DOHH2 (cell line): Measurements from ENCODE around the gene FSTL4.

Source experiments
- H3F3A ChIP-seq: fragments of 200-600 bp; sonication (generic), shearing (Covaris generic); 2 replicates; pipeline ENCODE4 v1.6.0; 2016; ENCODE audit warnings: antibody characterized with exemption, mild to moderate bottlenecking; ENCODE audit not compliant: control insufficient read depth, insufficient read depth
- H3K27ac ChIP-seq: fragments of 200-600 bp; sonication (generic); 2 replicates; pipeline ENCODE4 v1.5.1; 2014; ENCODE audit warnings: low read depth, mild to moderate bottlenecking, low read length, moderate library complexity
- H3K27me3 ChIP-seq: fragments of 200-600 bp; sonication (generic); 2 replicates; pipeline ENCODE4 v1.6.1; 2014; ENCODE audit warnings: mild to moderate bottlenecking, low read length, mixed read lengths; ENCODE audit not compliant: control insufficient read depth
- H3K36me3 ChIP-seq: fragments of 200-600 bp; sonication (generic); 2 replicates; pipeline ENCODE4 v1.6.1; 2014; ENCODE audit warnings: mild to moderate bottlenecking, low read length, moderate library complexity, mixed read lengths; ENCODE audit not compliant: control insufficient read depth
- H3K4me1 ChIP-seq: fragments of 200-600 bp; sonication (generic); 2 replicates; pipeline ENCODE4 v1.6.1; 2014; ENCODE audit warnings: mild to moderate bottlenecking, low read length, mixed read lengths; ENCODE audit not compliant: control insufficient read depth
- H3K4me2 ChIP-seq: fragments of 200-600 bp; sonication (generic); 2 replicates; pipeline ENCODE4 v1.6.0; 2014; ENCODE audit warnings: mild to moderate bottlenecking, low read length, moderate library complexity
- H3K4me3 ChIP-seq: fragments of 200-600 bp; sonication (generic); 2 replicates; pipeline ENCODE4 v1.5.1; 2014; ENCODE audit warnings: mild to moderate bottlenecking, low read length, mixed read lengths
- H3K79me2 ChIP-seq: fragments of 200-600 bp; sonication (generic); 2 replicates; pipeline ENCODE4 v1.6.1; 2014; ENCODE audit warnings: mild to moderate bottlenecking, low read length, mixed read lengths; ENCODE audit not compliant: control insufficient read depth
- H3K9me2 ChIP-seq: fragments of 200-600 bp; sonication (generic); replicated peaks from 2 replicates; pipeline ENCODE4 v1.6.1; 2014; ENCODE audit warnings: mild to moderate bottlenecking, low read length, mixed read lengths; ENCODE audit not compliant: control insufficient read depth
- H3K9me3 ChIP-seq: fragments of 200-600 bp; sonication (generic); 2 replicates; pipeline ENCODE4 v1.6.1; 2014; ENCODE audit warnings: antibody characterized with exemption, low read length, mixed read lengths; ENCODE audit not compliant: control insufficient read depth, insufficient read depth
- H4K20me1 ChIP-seq: fragments of 200-600 bp; sonication (generic); 2 replicates; pipeline ENCODE4 v1.6.0; 2014; ENCODE audit warnings: low read depth, mild to moderate bottlenecking, antibody characterized with exemption, low read length, moderate library complexity; ENCODE audit not compliant: control insufficient read depth, insufficient read depth
- EZH2phosphoT487 ChIP-seq: fragments of 200-600 bp; sonication (generic); IDR thresholded peaks from 2 replicates; pipeline ENCODE4 v1.6.1; 2017; ENCODE audit warnings: borderline replicate concordance, mild to moderate bottlenecking, antibody characterized with exemption, low read length, moderate library complexity, mixed read lengths
- TF ChIP-seq, protein P1 (sequence below): fragments of 200-600 bp; sonication (generic); IDR thresholded peaks from one replicate; pipeline ENCODE4 v1.5.1; 2014; ENCODE audit warnings: antibody characterized with exemption, mild to moderate bottlenecking, low read depth, low read length; ENCODE audit not compliant: poor library complexity, severe bottlenecking

Gene FSTL4

DNA sequence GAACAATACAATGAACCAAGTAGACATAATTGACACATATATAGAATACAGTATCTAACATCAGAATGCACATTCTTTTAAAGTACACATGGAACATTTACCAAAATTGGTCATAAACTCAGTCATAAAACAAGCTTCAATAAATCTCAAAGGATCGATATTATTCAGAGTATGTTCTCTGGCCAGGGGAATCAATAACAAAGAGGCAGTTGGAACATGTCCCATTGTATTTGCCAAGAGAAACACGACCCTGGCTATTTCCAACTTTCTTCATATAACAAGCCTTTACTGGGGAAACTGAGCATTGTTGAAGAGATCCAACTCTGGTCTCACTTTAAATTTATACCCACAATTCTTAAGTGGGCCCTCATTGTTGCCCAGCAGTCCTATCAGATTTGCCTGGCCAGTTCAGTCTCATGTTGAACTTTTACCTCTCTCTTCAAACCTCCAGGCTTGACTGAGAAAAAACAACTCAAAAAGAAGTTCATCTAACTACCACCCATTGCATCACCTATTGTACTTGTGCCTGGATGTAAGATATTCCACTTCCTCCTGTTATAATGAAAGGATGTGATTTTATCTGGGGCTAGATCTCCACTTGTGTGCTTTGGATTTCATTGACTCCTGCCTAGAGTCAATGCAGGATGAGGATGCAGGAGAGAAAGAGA is 398.1 kb downstream of the FSTL4 start:
- peaks cover 19% of the 10 kb centered on the region for H3K27me3 ChIP-seq
- H4K20me1 ChIP-seq, result no peaks in the 10 kb centered on the region
- H3K4me1 ChIP-seq, result no peaks in the 10 kb centered on the region
- H3K9me2 ChIP-seq, result no peaks in the 10 kb centered on the region
- TF ChIP-seq, protein P1, sequence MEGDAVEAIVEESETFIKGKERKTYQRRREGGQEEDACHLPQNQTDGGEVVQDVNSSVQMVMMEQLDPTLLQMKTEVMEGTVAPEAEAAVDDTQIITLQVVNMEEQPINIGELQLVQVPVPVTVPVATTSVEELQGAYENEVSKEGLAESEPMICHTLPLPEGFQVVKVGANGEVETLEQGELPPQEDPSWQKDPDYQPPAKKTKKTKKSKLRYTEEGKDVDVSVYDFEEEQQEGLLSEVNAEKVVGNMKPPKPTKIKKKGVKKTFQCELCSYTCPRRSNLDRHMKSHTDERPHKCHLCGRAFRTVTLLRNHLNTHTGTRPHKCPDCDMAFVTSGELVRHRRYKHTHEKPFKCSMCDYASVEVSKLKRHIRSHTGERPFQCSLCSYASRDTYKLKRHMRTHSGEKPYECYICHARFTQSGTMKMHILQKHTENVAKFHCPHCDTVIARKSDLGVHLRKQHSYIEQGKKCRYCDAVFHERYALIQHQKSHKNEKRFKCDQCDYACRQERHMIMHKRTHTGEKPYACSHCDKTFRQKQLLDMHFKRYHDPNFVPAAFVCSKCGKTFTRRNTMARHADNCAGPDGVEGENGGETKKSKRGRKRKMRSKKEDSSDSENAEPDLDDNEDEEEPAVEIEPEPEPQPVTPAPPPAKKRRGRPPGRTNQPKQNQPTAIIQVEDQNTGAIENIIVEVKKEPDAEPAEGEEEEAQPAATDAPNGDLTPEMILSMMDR, result no peak
- no peak for TF ChIP-seq EZH2phosphoT487
- no peaks in the 10 kb centered on the region for H3F3A ChIP-seq
- H3K36me3 ChIP-seq, result no peaks in the 10 kb centered on the region
- no peak overlapping the region for H3K27ac ChIP-seq
- no peaks in the 10 kb centered on the region for H3K79me2 ChIP-seq
- H3K4me3 ChIP-seq, result no peak overlapping the region
- no peak overlapping the region for H3K4me2 ChIP-seq
- no peaks in the 10 kb centered on the region for H3K9me3 ChIP-seq

DNA sequence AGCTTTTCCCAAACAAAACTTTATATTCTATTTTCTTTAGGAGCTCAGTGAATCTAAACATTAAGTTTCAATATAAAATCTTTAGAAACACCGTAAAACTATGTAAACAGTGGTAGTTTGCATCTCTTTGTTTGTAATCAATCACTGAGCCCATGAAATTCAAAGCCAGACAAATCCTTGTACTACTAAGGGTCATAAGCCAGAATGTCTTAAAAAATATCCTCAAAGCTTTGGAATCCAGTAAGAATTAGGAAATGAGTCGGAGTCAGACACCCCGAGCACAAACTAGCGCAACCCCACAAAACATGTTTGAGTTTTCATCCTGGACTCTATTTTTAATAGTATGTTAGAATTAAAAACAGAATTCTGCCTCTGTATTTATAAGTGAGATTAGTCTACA is 406.7 kb downstream of the FSTL4 start:
- H3K4me2 ChIP-seq, result no peak overlapping the region
- TF ChIP-seq, protein P1, result no peak
- no peak for TF ChIP-seq EZH2phosphoT487
- H3K9me2 ChIP-seq, result no peaks in the 10 kb centered on the region
- H3K36me3 ChIP-seq, result no peaks in the 10 kb centered on the region
- H4K20me1 ChIP-seq, result no peaks in the 10 kb centered on the region
- H3K9me3 ChIP-seq, result peaks cover 7% of the 10 kb centered on the region; the same call in 1 of the 2 replicates
- no peaks in the 10 kb centered on the region for H3K4me1 ChIP-seq
- no peak overlapping the region for H3K4me3 ChIP-seq
- no peaks in the 10 kb centered on the region for H3K79me2 ChIP-seq
- H3K27ac ChIP-seq, result no peak overlapping the region
- H3K27me3 ChIP-seq, result peaks cover 23% of the 10 kb centered on the region
- H3F3A ChIP-seq, result no peaks in the 10 kb centered on the region

DNA sequence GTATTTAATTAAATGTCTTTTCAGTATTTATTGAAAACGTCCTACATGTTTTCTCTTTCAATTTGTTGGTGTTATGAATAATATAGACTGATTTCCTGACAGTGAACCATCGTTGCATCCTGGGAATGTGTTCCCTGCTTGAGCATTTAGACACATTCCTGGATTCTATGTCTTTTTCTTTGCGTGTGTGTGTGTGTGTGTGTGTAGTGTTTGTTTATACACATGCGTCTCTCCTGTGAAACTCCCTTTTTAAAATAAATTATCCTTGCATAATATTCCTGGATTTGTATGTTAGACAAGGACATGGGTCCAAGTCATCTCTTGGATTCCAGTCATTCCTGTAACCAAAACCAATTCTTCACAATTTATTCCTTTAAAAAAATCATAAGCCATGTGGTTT is 407.1 kb downstream of the FSTL4 start:
- Histone ChIP-seq H3F3A (no peaks in the 10 kb centered on the region), H3K27me3 (peaks cover 27% of the 10 kb centered on the region), H3K79me2 (no peaks in the 10 kb centered on the region), H3K4me3 (no peak overlapping the region), H3K9me3 (peaks cover 7% of the 10 kb centered on the region; the same call in 1 of the 2 replicates), H3K4me1 (no peaks in the 10 kb centered on the region), H4K20me1 (no peaks in the 10 kb centered on the region), H3K36me3 (no peaks in the 10 kb centered on the region), H3K4me2 (no peak overlapping the region), H3K9me2 (no peaks in the 10 kb centered on the region), H3K27ac (no peak overlapping the region)
- no peak for TF ChIP-seq EZH2phosphoT487
- TF ChIP-seq, protein P1, result no peak
